Measurements from ENCODE around the gene PRSS33. TPM values are rescaled to one million over a fixed set of nuclear protein-coding genes. Genes with fewer than 3 reads are reported as not detected.

The PRSS33 gene
- total RNA-seq, 1 experiment from 2014 or later = not detected

- no peak for DNase-seq (ENCODE audit: low read depth)
Measured at GRCh38 chr16:2799205-2799858, 12.0 kb upstream of the PRSS33 start.

GRCh38 chr16:2798723-2799204 is 11.4 kb upstream of the PRSS33 start:
- DNase-seq (ENCODE audit: low read depth) = no peak

GRCh38 chr16:2795395-2796143 is 8.2 kb upstream of the PRSS33 start:
- no peak for DNase-seq (ENCODE audit: low read depth)

GRCh38 chr16:2792940-2793339 is 5.6 kb upstream of the PRSS33 start:
- no peak for DNase-seq (ENCODE audit: low read depth)

GRCh38 chr16:2791174-2791573 is 3.8 kb upstream of the PRSS33 start:
- no peak for DNase-seq (ENCODE audit: low read depth)

- DNase-seq (ENCODE audit: low read depth) = no peak
Measured at GRCh38 chr16:2790631-2791030, 3.3 kb upstream of the PRSS33 start.

GRCh38 chr16:2787961-2788360 is 601 bp upstream of the PRSS33 start:
- no peak for DNase-seq (ENCODE audit: low read depth)

GRCh38 chr16:2786826-2787151 is 571 bp downstream of the PRSS33 start:
- DNase-seq (ENCODE audit: low read depth) = no peak

- DNase-seq (ENCODE audit: low read depth) = no peak
Measured at GRCh38 chr16:2786061-2786825, 1.1 kb downstream of the PRSS33 start.

GRCh38 chr16:2785101-2785991 is 2.0 kb downstream of the PRSS33 start:
- DNase-seq (ENCODE audit: low read depth) = no peak

GRCh38 chr16:2784358-2785100 is 2.8 kb downstream of the PRSS33 start:
- DNase-seq (ENCODE audit: low read depth) = no peak

- DNase-seq (ENCODE audit: low read depth) = no peak
Measured at GRCh38 chr16:2783581-2784357, 3.6 kb downstream of the PRSS33 start.

- DNase-seq (ENCODE audit: low read depth) = no peak
Measured at GRCh38 chr16:2782583-2783351, 4.6 kb downstream of the PRSS33 start.

GRCh38 chr16:2779978-2780898 is 7.1 kb downstream of the PRSS33 start:
- no peak for DNase-seq (ENCODE audit: low read depth)

- DNase-seq (ENCODE audit: low read depth) = no peak
Measured at GRCh38 chr16:2779151-2779920, 8.0 kb downstream of the PRSS33 start.

GRCh38 chr16:2778630-2778958 is 8.8 kb downstream of the PRSS33 start:
- no peak for DNase-seq (ENCODE audit: low read depth)

GRCh38 chr16:2777903-2778629 is 9.3 kb downstream of the PRSS33 start:
- DNase-seq (ENCODE audit: low read depth) = no peak

Data from RPMI7951 (cell line).